GM19397 (cell line): ENCODE results near the gene NT5C.

Source experiments
- ATAC-seq: cut with Tn5 transposase; IDR thresholded peaks from one replicate; pipeline ENCODE4 v1.9.1; 2021; ENCODE audit warnings: mild to moderate bottlenecking, moderate library complexity; ENCODE audit not compliant: unreplicated experiment

Gene NT5C

GRCh38 chr17:75124041-75124818 is 7.3 kb downstream of the NT5C start:
- ATAC-seq: no peak

- no peak for ATAC-seq
These were observed 13.2 kb downstream of the NT5C start for GRCh38 chr17:75118307-75118706.

GRCh38 chr17:75116737-75117136 is 14.8 kb downstream of the NT5C start:
- no peak for ATAC-seq

GRCh38 chr17:75115555-75115954 is 16.0 kb downstream of the NT5C start:
- ATAC-seq: no peak

- no peak for ATAC-seq
These were observed 16.8 kb downstream of the NT5C start for GRCh38 chr17:75114552-75115314.

- ATAC-seq: no peak
These were observed 17.6 kb downstream of the NT5C start for GRCh38 chr17:75113798-75114551.

- no peak for ATAC-seq
These were observed 19.7 kb downstream of the NT5C start for GRCh38 chr17:75111777-75112335.

GRCh38 chr17:75110234-75110937 is 21.2 kb downstream of the NT5C start:
- no peak for ATAC-seq

GRCh38 chr17:75109407-75110233 is 21.9 kb downstream of the NT5C start, which contains the start of gene ARMC7:
Gene ARMC7 (plus strand): TSS chr17:75109969. CDS start chr17:75110289, 320 bp downstream.
- ATAC-seq: no peak

GRCh38 chr17:75109046-75109406 is 22.5 kb downstream of the NT5C start:
- no peak for ATAC-seq

GRCh38 chr17:75108193-75108592 is 23.3 kb downstream of the NT5C start:
- ATAC-seq: no peak

- no peak for ATAC-seq
These were observed 26.1 kb downstream of the NT5C start for GRCh38 chr17:75105126-75106080.

- no peak for ATAC-seq
These were observed 27.7 kb downstream of the NT5C start for GRCh38 chr17:75103601-75104554.

- ATAC-seq: no peak
These were observed 29.1 kb downstream of the NT5C start for GRCh38 chr17:75102385-75102821.

- no peak for ATAC-seq
These were observed 31.5 kb downstream of the NT5C start for GRCh38 chr17:75099881-75100595.

- ATAC-seq: no peak
These were observed 32.7 kb downstream of the NT5C start for GRCh38 chr17:75098861-75099260.

- no peak for ATAC-seq
These were observed 33.7 kb downstream of the NT5C start for GRCh38 chr17:75097865-75098264.
